HG02852 (cell line): ENCODE measurements around the gene ZNF750.

Source experiments
- ATAC-seq: cut with Tn5 transposase; IDR thresholded peaks from one replicate; pipeline ENCODE4 v1.9.1; 2021; ENCODE audit warnings: mild to moderate bottlenecking, moderate library complexity; ENCODE audit not compliant: unreplicated experiment

ZNF750 gene

DNA sequence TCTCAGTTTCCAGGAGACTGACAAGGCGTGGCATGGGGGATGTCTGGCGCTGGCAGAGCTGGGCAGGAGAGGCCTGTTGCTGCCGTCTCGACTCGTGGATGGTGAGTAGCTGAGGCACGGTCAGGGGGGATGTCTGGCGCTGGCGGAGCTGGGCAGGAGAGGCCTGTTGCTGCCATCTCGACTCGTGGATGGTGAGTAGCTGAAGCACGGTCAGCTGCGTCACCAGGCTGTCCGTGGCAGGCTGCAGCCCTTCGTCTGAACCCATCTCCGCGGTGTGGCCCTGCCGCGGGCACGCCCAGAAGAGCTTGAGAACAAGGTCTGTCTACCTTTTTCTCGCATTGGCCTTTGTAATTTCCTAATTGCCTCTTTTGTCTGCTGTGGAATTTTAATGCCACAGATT, 25.0 kb downstream of the ZNF750 start:
- no peak for ATAC-seq

- no peak for ATAC-seq
Measured at GRCh38 chr17:82813299-82814051, 26.3 kb downstream of the ZNF750 start.

DNA sequence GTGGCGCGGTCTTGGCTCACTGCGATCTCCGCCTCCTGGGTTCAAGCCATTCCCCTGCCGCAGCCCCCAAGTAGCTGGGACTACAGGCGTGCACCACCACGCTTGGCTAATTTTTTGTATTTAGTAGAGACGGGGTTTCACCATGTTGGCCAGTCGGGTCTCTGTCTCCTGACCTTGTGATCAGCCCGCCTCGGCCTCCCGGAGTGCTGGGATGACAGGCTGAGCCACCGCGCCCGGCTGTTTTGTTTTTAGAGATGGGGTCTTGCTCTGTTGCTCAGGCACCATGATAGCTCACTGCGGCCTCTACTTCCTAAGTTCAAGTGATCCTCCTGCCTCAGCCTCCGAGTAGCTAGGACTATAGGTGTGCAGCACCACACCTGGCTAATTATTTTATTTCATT, 27.2 kb downstream of the ZNF750 start:
- no peak for ATAC-seq

- ATAC-seq = no peak
Measured at GRCh38 chr17:82812058-82812457, 27.8 kb downstream of the ZNF750 start.

GRCh38 chr17:82810644-82811430, 29.0 kb downstream of the ZNF750 start:
- ATAC-seq = no peak

GRCh38 chr17:82808921-82809905, 30.6 kb downstream of the ZNF750 start:
- no peak for ATAC-seq

- ATAC-seq = no peak
Measured at GRCh38 chr17:82808006-82808405, 31.8 kb downstream of the ZNF750 start.

- no peak for ATAC-seq
Measured at GRCh38 chr17:82807562-82807961, 32.3 kb downstream of the ZNF750 start.

DNA sequence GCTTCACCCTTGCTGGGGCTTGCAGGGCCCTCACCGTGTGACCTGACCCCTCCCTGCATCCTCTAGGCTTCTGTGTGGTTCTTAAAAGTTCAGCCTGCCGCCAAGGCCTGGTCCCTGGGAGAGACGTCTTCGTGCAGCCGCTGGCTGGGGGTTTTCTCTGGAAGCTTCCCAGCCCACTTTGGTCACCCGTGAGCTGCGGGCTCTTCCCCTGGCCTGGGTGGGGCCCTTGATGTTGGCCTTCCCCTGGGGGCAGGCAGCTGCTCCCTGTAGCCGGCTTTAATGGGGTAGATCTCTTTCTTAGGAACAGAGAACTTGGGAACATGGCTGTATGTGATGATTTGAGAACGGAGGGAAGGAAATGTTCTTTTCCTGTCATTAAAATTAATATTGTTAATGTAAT, 32.7 kb downstream of the ZNF750 start:
- no peak for ATAC-seq

DNA sequence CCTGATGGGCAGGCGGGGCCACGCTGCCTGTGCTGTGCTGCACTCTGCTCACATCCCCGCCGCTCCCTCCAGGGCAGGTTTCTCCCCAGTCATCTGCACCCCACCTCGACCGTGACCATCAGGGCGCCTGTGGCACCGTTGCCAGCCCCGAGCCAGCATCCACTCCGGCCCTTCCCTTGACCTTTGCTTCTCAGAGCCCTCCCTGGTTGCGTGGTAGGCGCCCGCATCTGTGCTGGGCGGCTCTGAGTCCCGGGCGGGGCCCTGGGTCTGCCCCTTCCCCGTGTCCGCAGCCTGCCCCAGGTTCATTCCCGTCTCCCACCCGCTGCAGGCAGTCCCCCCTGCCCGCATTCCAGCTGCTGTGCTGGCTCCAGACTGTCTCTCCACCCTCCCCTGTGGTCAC, 33.2 kb downstream of the ZNF750 start:
- no peak for ATAC-seq

DNA sequence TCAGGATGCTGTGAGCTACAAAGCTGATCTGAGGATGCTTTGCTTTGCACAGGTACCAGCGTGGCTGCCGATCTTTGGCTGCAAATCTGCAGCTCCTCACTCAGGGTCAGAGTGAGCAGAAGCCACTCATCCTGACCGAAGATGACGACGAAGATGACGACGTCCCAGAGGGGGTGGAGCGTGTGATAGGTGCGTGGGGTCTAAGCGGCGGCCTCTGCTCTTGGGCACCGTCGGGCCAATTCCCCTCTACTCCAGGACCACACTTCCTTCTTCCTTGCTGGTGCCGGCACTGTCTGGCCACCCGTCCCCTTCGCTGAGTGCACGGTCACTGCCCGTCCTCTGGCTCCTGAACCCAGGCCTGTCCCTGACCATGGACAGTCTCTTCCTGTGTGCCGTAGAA, 34.0 kb downstream of the ZNF750 start:
- ATAC-seq = no peak

DNA sequence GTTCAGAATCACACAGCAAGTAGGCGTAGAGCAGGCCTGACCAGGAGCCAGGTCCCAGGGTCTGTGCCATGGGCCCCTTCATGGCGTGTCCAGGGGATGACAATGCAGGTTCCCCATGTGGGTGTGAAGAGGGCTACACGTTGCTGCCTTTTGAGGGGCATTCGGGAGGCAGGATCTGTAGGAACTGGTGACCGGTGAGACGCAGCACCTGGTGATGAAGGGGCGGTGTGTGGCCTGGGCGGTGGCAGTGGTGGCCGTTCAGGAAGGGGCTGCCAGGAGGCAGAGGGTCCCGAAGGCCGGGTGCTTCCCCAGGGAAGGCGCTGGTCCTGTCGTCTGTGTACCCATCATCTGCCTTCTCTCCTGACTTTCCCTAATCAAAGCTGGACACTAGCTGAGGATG, 34.6 kb downstream of the ZNF750 start:
- ATAC-seq = no peak

- ATAC-seq = no peak
Measured at GRCh38 chr17:82804442-82805191, 35.2 kb downstream of the ZNF750 start.

GRCh38 chr17:82803606-82804005, 36.2 kb downstream of the ZNF750 start:
- no peak for ATAC-seq

DNA sequence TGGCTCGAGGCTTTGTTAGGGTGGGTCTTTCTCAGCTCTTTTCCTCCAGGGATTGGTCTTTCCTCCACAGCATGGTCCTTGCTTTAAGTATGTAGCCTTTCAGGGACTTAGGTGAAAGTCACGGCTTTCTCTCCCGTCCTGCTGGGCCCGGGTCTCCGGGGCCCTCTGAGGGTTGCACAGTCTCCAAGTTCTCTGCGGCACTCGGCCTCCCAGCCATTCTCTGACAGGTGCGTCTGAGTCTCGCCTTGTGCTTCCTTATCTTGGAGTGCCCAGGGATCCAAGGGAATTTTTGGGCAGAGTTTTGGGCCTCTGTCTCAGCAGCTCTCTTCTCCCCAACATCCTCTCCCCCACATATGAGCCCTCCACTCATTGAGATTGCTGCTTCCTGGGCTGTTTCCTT, 36.6 kb downstream of the ZNF750 start:
- no peak for ATAC-seq

GRCh38 chr17:82802075-82802780, 37.6 kb downstream of the ZNF750 start:
- no peak for ATAC-seq

DNA sequence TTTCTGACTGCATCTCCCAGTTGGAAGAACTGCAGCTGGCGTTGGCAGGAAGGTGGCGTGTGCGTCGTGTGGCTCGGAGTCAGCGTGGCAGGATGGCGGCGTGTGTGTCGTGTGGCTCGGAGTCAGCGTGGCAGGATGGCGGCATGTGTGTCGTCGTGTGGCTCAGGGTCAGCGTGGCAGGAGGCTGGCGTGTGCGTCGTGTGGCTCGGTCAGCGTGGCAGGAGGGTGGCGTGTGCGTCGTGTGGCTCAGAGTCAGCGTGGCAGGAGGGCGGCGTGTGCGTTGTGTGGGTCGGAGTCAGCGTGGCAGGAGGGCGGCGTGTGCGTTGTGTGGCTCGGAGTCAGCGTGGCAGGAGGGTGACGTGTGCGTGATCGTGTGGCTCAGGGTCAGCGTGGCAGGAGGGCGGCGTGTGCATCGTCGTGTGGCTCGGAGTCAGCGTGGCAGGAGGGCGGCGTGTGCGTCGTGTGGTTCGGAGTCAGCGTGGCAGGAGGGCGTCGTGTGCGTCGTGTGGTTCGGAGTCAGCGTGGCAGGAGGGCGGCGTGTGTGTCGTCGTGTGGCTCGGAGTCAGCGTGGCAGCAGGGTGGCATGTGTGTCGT, 38.3 kb downstream of the ZNF750 start:
- ATAC-seq = no peak

DNA sequence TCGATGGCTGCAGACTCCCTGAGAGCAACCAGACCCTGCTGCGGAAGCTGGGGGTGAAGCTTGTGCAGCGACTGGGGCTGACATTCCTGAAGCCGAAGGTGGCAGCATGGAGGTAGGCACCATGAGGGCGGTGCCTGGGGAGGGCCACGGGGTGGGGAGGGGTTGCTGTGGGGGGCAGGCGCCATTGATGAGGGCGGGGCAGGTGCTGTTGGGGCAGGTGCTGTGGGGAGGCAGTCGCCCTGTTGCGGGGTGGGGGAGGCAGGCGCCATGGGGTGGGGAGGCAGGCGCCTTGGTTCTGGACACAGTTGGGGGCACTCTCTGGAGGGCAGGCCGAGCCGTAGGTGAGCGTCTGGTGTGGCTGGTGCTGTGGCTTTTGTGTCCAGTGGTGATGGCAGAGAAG, 38.9 kb downstream of the ZNF750 start:
- ATAC-seq = no peak

DNA sequence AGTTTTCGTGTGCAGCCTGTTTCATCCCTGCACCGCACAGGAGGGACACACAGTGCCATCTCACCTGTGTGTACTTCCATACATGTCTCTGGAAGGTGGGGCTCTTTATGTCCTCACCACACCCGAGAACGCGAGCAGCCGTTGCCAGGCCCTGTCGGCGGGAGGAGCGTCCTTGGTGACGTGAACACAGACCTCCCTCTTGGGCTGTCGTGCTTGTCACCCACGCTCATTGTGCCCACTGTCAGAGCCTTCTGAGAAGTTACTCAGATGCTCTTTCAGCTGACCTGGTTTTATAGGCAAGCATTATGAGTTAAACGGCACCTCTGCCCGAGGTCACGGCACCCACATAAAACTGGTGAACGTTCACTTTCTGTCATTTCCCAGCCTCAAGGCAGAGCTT, 40.2 kb downstream of the ZNF750 start:
- ATAC-seq = no peak

DNA sequence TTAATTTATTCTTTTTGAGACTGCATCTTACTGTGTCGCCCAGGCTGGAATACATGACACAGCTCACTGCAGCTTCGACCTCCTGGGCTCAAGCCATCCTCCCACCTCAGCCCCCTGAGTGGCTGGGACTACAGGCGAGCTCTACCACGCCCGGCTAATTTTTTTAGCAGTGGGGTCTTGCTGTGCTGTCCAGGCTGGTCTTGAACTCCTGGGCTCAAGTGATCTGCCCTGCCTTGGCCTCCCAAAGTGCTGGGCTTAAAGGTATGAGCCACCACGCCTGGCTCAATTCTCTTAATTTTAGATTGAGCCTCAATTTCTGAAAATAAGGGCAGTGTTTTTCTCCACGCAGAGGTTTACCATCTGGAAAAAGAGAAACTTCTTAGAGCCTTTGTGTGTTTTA, 41.1 kb downstream of the ZNF750 start:
- ATAC-seq = no peak
